ENCODE data around the gene BEGAIN. TPM values are rescaled to one million over a fixed set of nuclear protein-coding genes. Genes with fewer than 3 reads are reported as not detected.

BEGAIN gene
- total RNA-seq, 4 donors from 2014 or later: 3.5 to 7.1 (median 6.6) TPM

DNA sequence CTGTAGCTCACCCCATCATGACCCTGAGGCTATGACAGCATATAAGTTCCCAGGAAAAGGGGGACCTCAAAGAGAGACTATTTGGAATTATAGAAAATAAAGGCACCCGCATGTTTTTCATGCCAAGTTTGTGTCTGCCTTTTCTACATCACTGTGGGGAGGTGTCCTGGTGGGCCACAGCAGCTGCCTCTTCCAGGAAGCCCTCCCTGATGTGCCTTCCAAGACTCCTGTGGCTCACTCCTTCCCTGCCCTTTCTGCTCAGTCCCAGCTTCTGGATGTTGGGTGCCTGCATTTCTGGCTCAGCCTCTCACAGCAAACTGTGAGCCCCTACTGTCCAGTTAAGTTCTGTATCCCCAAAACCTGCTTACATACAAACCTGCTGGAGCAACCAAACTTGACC, 36.3 kb upstream of the BEGAIN start:
- no peaks in the 10 kb centered on the region for H3K36me3 ChIP-seq
- DNase-seq (ENCODE audit: extremely low spot score): no peak
- WGBS: 82% methylated on average over 1 of the region's 1 CpG
- TF ChIP-seq POLR2A (IDR thresholded peaks at IDR 0.05; ENCODE audit: low read depth) (no peak), POLR2AphosphoS5 (IDR thresholded peaks at IDR 0.05) (no peak), EP300 (IDR thresholded peaks at IDR 0.05) (no peak)
- TF ChIP-seq, protein P1, sequence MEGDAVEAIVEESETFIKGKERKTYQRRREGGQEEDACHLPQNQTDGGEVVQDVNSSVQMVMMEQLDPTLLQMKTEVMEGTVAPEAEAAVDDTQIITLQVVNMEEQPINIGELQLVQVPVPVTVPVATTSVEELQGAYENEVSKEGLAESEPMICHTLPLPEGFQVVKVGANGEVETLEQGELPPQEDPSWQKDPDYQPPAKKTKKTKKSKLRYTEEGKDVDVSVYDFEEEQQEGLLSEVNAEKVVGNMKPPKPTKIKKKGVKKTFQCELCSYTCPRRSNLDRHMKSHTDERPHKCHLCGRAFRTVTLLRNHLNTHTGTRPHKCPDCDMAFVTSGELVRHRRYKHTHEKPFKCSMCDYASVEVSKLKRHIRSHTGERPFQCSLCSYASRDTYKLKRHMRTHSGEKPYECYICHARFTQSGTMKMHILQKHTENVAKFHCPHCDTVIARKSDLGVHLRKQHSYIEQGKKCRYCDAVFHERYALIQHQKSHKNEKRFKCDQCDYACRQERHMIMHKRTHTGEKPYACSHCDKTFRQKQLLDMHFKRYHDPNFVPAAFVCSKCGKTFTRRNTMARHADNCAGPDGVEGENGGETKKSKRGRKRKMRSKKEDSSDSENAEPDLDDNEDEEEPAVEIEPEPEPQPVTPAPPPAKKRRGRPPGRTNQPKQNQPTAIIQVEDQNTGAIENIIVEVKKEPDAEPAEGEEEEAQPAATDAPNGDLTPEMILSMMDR (IDR thresholded peaks at IDR 0.05): no peak
- H3K4me1 ChIP-seq: peaks cover 0 to 12% (median 7%) of the 10 kb centered on the region in 4 donors
- H3K27me3 ChIP-seq: peaks cover 0 to 46% (median 0%) of the 10 kb centered on the region in 4 donors
- peaks cover 0 to 6% (median 3%) of the 10 kb centered on the region in 4 donors for H3K9me3 ChIP-seq
- no peak overlapping the region for H3K27ac ChIP-seq (replicated peaks in 1 of 4)
- intact Hi-C loops (cut with DNase I): no loop called here
- no peak overlapping the region for H3K4me3 ChIP-seq

DNA sequence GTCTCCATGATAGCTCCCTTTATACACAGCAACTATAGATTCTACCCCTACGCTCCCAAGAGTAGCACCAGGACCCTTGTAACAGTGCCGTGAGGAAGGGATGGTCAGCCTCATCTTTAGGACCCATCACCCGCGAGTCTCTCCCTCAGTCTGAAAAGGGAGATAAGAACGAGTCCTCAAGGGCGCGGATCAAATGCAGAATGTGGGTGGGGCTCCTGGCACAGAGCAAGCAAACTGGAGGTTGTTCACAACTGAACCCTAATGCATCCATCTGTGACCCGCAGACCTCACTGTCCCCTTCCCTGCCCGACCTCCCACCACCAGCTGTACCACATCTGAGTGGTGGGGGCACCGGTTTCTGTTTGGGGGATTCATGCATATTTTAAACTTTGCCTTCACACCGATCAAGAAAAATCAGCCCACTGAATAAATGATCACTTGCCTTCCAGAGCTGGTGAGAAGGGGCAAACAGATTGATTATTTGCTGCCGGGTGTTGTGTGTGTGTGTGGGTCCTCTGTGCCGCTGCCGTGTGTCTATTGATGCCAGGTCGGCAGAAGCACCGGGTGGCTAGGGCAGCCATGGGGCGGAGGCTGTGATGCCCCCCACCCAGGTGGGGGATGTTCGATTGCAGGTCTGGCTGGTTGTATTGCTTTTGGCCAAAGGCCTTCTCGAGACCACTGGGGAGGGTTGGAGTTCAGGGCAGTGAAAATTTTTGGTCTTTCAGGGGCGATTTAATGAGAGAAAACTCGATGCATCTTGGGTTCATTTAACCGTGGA, 35.7 kb upstream of the BEGAIN start:
- DNase-seq (ENCODE audit: extremely low spot score): no peak
- intact Hi-C loops (cut with DNase I): no loop called here
- WGBS: 89% methylated on average over 22 of the region's 22 CpGs
- peaks cover 2 to 18% (median 13%) of the 10 kb centered on the region in 4 donors for H3K4me1 ChIP-seq
- peaks cover 0 to 6% (median 3%) of the 10 kb centered on the region in 4 donors for H3K9me3 ChIP-seq
- no peak overlapping the region for H3K27ac ChIP-seq (replicated peaks in 1 of 4)
- no peaks in the 10 kb centered on the region for H3K36me3 ChIP-seq
- H3K4me3 ChIP-seq: no peak overlapping the region
- TF ChIP-seq POLR2A (IDR thresholded peaks at IDR 0.05; ENCODE audit: low read depth) (no peak), POLR2AphosphoS5 (IDR thresholded peaks at IDR 0.05) (no peak), EP300 (IDR thresholded peaks at IDR 0.05) (no peak)
- TF ChIP-seq, protein P1 (IDR thresholded peaks at IDR 0.05): no peak
- H3K27me3 ChIP-seq: peaks cover 0 to 46% (median 0%) of the 10 kb centered on the region in 4 donors

DNA sequence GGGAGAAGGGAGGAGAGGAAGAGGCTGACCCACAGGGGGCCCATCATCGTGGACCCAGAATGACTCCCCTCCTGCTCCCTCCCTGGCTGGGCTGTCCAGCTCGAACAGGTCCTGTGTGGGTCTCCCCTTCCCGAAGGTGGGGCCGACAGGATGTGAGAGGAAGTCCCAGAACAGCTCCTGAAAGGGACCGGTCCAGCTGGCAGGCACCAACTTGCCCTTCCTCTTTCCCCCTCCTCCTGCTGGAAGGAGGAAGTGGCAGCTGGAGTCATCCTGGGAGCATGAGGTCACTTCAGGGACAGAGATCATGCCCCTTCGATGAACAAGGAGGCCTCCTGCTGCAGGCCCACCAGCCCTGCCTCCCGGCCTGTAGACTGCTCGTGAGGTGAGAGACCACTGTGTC, 35.0 kb upstream of the BEGAIN start:
- TF ChIP-seq, protein P1 (IDR thresholded peaks at IDR 0.05): no peak
- TF ChIP-seq POLR2A (IDR thresholded peaks at IDR 0.05; ENCODE audit: low read depth) (no peak), EP300 (IDR thresholded peaks at IDR 0.05) (no peak), POLR2AphosphoS5 (IDR thresholded peaks at IDR 0.05) (no peak)
- H3K4me3 ChIP-seq: no peak overlapping the region
- peaks cover 0 to 46% (median 0%) of the 10 kb centered on the region in 4 donors for H3K27me3 ChIP-seq
- H3K9me3 ChIP-seq: peaks cover 0 to 6% (median 3%) of the 10 kb centered on the region in 4 donors
- intact Hi-C loops (cut with DNase I): no loop called here
- 69% methylated on average over 8 of the region's 8 CpGs for WGBS
- H3K4me1 ChIP-seq: peaks cover 5 to 25% (median 18%) of the 10 kb centered on the region in 4 donors
- H3K36me3 ChIP-seq: no peaks in the 10 kb centered on the region
- DNase-seq (ENCODE audit: extremely low spot score): no peak
- H3K27ac ChIP-seq (replicated peaks in 1 of 4): no peak overlapping the region

DNA sequence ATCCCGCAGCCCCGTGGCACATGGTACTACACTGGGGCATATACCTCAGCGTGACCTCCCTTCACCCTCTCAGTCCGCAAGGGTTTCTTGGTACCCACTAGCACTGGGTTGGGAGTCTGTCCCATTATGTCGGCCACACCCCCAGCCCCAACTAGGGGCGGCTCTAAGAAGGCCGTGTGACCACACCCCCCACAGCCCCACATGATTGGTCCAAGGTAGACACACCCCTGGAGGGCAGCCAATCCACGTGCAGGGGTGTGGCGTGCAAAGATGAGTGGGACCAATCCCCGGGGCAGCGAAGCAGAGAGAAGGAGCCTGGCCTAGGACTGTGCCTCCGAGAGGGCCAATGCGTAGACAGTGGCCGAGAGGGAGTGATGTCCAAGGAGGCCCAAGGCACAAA, 34.6 kb upstream of the BEGAIN start:
- peaks cover 0 to 46% (median 0%) of the 10 kb centered on the region in 4 donors for H3K27me3 ChIP-seq
- no peaks in the 10 kb centered on the region for H3K36me3 ChIP-seq
- 82% methylated on average over 10 of the region's 14 CpGs for WGBS
- no peak overlapping the region for H3K27ac ChIP-seq (replicated peaks in 1 of 4)
- TF ChIP-seq POLR2A (IDR thresholded peaks at IDR 0.05; ENCODE audit: low read depth): no peak
- TF ChIP-seq POLR2AphosphoS5 (IDR thresholded peaks at IDR 0.05): no peak
- TF ChIP-seq EP300 (IDR thresholded peaks at IDR 0.05): no peak
- TF ChIP-seq, protein P1 (IDR thresholded peaks at IDR 0.05): no peak
- peaks cover 0 to 6% (median 3%) of the 10 kb centered on the region in 4 donors for H3K9me3 ChIP-seq
- intact Hi-C loops (cut with DNase I): no loop called here
- no peak overlapping the region for H3K4me3 ChIP-seq
- DNase-seq (ENCODE audit: extremely low spot score): no peak
- peaks cover 5 to 25% (median 18%) of the 10 kb centered on the region in 4 donors for H3K4me1 ChIP-seq

Data from esophagus muscularis mucosa (tissue), 4 donors.